Caco-2 (cell line): Measurements from ENCODE around the gene HDGF. TPM values are rescaled to one million over a fixed set of nuclear protein-coding genes. Genes with fewer than 3 reads are reported as not detected.
A peak's percentile ranks its signal among the peaks of the same experiment; 100 is the strongest.

ENCODE experiments used
- BruUV-seq: library from RNA; stranded (reverse); fragments of 400-500 nt; replicated peaks from 2 replicates; lab custom pipeline; 2021; lab: Mats Ljungman, UMichigan
- CTCF ChIA-PET: fragments of 300-600 bp; sonication (Branson Sonifier 250); formaldehyde crosslinking; loops from one replicate; lab custom pipeline; 2022; ENCODE audit warnings: antibody characterized with exemption; lab: Charles Lee
- POLR2A ChIA-PET: fragments of 300-600 bp; sonication (Branson Sonifier 250); formaldehyde crosslinking; loops from one replicate; lab custom pipeline; 2022; ENCODE audit warnings: antibody characterized with exemption; lab: Charles Lee
- DNase-seq, 2 experiments: peaks; one replicate each; pipeline versions ENCODE4 v3.0.0 to v3.0.0-alpha.2; 2020 to 2022
- H3K27me3 ChIP-seq: replicated peaks from 2 replicates; pipeline ENCODE4 v1.6.0; 2011; ENCODE audit warnings: low read length; ENCODE audit not compliant: control insufficient read depth, insufficient read depth
- H3K36me3 ChIP-seq: 2 replicates; pipeline ENCODE4 v1.5.1; 2011; ENCODE audit warnings: low read length; ENCODE audit not compliant: control insufficient read depth, insufficient read depth
- H3K4me1 ChIP-seq: fragments of 250-450 bp; sonication (Bioruptor Pico); 2 replicates; pipeline ENCODE4 v1.5.1; 2020; ENCODE audit warnings: mild to moderate bottlenecking
- H3K4me3 ChIP-seq: 2 replicates; pipeline ENCODE4 v1.5.1; 2011; ENCODE audit warnings: low read depth, mild to moderate bottlenecking, control low read depth, low read length
- H3K9me3 ChIP-seq: fragments of 250-450 bp; sonication (Bioruptor Pico); 2 replicates; pipeline ENCODE4 v1.5.1; 2020; ENCODE audit warnings: mild to moderate bottlenecking, moderate library complexity
- H3K27ac Mint-ChIP-seq: one replicate; pipeline ENCODE4 v1.8.0; 2022; ENCODE audit warnings: mixed read lengths; ENCODE audit not compliant: unreplicated experiment
- H3K27me3 Mint-ChIP-seq: one replicate; pipeline ENCODE4 v1.8.0; 2022; ENCODE audit warnings: mixed read lengths; ENCODE audit not compliant: insufficient read depth, unreplicated experiment
- H3K36me3 Mint-ChIP-seq: one replicate; pipeline ENCODE4 v1.8.0; 2022; ENCODE audit warnings: mild to moderate bottlenecking, mixed read lengths; ENCODE audit not compliant: insufficient read depth, unreplicated experiment
- H3K4me1 Mint-ChIP-seq: one replicate; pipeline ENCODE4 v1.8.0; 2022; ENCODE audit warnings: low read depth, mixed read lengths; ENCODE audit not compliant: unreplicated experiment
- H3K4me3 Mint-ChIP-seq: one replicate; pipeline ENCODE4 v1.8.0; 2022; ENCODE audit warnings: mild to moderate bottlenecking, moderate library complexity, mixed read lengths; ENCODE audit not compliant: unreplicated experiment
- H3K9me3 Mint-ChIP-seq: one replicate; pipeline ENCODE4 v1.8.0; 2022; ENCODE audit warnings: mixed read lengths; ENCODE audit not compliant: unreplicated experiment
- intact Hi-C: fragments of 100-400 bp; cut with micrococcal nuclease; formaldehyde crosslinking; loops from one replicate; pipeline ENCODE4 v1.10.0; 2022; ENCODE audit not compliant: unreplicated experiment
- total RNA-seq: library from RNA; stranded (reverse); gene quantifications from 2 replicates; pipeline ENCODE4 v1.2.3, GENCODE V29; 2022
- TF ChIP-seq, protein P1 (sequence below), 2 experiments: fragments of 200-600 bp in 1 of 2; IDR thresholded peaks; 1 replicate in 1 of 2; 2 replicates in 1 of 2; pipeline versions ENCODE4 v1.5.1 to v1.8.0; 2011 to 2022; ENCODE audit warnings: antibody characterized with exemption in 1 of 2, control low read depth in 1 of 2, inconsistent platforms in 1 of 2, low read depth in 1 of 2, low read length in 1 of 2, mild to moderate bottlenecking in 1 of 2, moderate library complexity in 1 of 2; ENCODE audit not compliant: insufficient read depth in 1 of 2, severe bottlenecking in 1 of 2, unreplicated experiment in 1 of 2

HDGF gene
- total RNA-seq, 1 experiment from 2014 or later, result 414 TPM

DNA sequence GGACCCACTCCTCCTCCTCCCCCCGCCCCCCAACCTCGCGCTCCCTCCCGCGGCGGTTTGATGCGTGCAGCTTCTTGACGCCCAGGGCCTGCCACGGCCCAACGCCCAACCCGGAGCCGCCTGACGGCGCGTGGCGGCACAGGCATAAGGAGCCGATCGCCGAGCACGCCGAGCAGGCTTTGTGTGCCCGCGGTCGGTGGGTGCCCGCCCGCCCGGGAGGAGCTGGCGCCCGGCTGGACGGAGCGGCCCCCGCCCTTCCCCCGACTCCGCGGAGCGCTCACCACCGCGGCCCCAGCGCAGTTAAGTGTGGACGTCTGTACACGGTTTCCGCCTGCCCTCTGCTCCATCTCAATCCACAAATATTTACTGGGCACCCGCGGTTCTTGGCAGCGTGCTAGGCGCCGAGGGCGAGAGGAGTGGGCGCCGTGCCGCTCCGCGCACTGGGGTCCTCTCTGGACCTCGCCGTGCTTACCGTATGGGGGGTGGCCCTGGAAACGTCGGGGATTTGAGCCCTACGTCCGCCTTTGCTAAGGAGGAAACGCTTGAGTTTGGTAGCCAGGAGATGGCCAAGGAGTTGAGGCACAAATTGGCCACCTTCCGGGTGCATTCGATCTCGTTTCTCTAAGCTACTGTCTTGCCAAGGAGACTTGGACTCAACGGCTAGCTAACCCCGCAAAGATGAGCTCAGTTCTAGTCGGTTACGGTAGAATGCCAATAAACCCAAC is 444 bp upstream of the HDGF start:
- CTCF ChIA-PET, result interaction anchor here (0.6 to 2.5 kb wide), 9 partner anchors 10 to 63 kb away, joined by 3 to 24 read pairs (median 4); partner anchors contain the start of genes ISG20L2, METTL25B, MRPL24 and PRCC
- Histone ChIP-seq H3K9me3 (no peaks in the 10 kb centered on the region), H3K4me1 (peaks cover 34% of the 10 kb centered on the region), H3K4me3 (peak overlapping the region; percentile 55), H3K27me3 (no peaks in the 10 kb centered on the region), H3K36me3 (peaks cover 3% of the 10 kb centered on the region)
- Mint-ChIP-seq H3K4me1 (peaks cover 21% of the 10 kb centered on the region), H3K9me3 (no peaks in the 10 kb centered on the region), H3K36me3 (peaks cover 23% of the 10 kb centered on the region), H3K27me3 (no peaks in the 10 kb centered on the region), H3K27ac (peak overlapping the region; percentile 100), H3K4me3 (peak overlapping the region; percentile 79)
- POLR2A ChIA-PET, result interaction anchor here (0.6 to 3.3 kb wide), 10 partner anchors 11 to 439 kb away, joined by 3 to 74 read pairs (median 4); partner anchors contain the start of genes ISG20L2, METTL25B, MRPL24 and PRCC
- peak; percentile 96 to 99 for DNase-seq
- intact Hi-C loops, result loop anchor here (1.0 kb wide), 2 partner anchors 15 to 24 kb away; partner anchors contain the start of genes ISG20L2, METTL25B and PRCC
- BruUV-seq, result no TSS peak
- TF ChIP-seq, protein P1, sequence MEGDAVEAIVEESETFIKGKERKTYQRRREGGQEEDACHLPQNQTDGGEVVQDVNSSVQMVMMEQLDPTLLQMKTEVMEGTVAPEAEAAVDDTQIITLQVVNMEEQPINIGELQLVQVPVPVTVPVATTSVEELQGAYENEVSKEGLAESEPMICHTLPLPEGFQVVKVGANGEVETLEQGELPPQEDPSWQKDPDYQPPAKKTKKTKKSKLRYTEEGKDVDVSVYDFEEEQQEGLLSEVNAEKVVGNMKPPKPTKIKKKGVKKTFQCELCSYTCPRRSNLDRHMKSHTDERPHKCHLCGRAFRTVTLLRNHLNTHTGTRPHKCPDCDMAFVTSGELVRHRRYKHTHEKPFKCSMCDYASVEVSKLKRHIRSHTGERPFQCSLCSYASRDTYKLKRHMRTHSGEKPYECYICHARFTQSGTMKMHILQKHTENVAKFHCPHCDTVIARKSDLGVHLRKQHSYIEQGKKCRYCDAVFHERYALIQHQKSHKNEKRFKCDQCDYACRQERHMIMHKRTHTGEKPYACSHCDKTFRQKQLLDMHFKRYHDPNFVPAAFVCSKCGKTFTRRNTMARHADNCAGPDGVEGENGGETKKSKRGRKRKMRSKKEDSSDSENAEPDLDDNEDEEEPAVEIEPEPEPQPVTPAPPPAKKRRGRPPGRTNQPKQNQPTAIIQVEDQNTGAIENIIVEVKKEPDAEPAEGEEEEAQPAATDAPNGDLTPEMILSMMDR (IDR thresholded peaks at IDR 0.05; ENCODE audit: insufficient read depth in 1 of 2, low read depth in 1 of 2, low read length in 1 of 2, severe bottlenecking in 1 of 2, unreplicated experiment in 1 of 2), result peak in 1 of 2 experiments; percentile 23

DNA sequence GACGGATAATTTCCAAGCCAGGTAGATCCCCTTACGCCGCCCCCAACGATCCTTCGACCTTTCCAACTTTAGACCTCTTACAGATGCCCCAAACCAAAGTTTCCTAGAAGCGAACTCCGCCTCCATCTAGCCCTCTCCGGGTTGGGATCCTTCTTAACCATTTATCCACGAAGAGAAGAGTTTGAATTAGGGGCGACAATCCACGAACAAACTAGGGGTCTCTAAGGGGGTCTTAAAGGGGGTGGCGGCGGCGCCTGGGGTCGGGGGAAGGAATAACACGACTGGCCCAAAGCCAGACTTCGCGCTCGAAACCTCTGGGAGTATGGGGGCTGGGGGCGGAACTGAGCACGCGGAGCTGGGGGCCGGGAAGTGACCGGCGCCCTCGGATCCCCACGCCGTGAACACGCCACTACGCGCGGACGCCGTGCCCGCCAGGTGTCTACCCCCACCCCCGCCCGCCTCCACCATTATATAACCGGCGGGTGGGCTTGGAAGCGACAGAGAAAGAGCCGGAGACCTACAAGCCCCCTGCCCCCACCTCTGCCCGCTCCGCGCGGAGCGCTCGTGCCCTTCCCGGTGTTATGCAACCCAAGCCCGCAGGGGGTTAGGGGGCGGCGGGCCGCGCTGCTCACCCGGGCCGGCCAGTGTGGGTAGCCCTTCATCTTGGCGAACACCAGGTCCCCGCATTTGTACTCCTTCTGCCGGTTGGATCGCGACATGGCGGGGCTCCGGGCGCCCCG is 594 bp downstream of the HDGF start:
- Histone ChIP-seq H3K9me3 (no peaks in the 10 kb centered on the region), H3K27me3 (no peaks in the 10 kb centered on the region), H3K36me3 (peaks cover 3% of the 10 kb centered on the region), H3K4me1 (peaks cover 40% of the 10 kb centered on the region), H3K4me3 (peak overlapping the region; percentile 55)
- Mint-ChIP-seq H3K4me1 (peaks cover 25% of the 10 kb centered on the region), H3K4me3 (peak overlapping the region; percentile 79), H3K27me3 (no peaks in the 10 kb centered on the region), H3K9me3 (no peaks in the 10 kb centered on the region), H3K27ac (peak overlapping the region; percentile 100), H3K36me3 (peaks cover 34% of the 10 kb centered on the region)
- TF ChIP-seq, protein P1 (IDR thresholded peaks at IDR 0.05; ENCODE audit: insufficient read depth in 1 of 2, low read depth in 1 of 2, low read length in 1 of 2, severe bottlenecking in 1 of 2, unreplicated experiment in 1 of 2), result no peak
- DNase-seq, result peak in 1 of 2 experiments; percentile 77
- no TSS peak for BruUV-seq
- intact Hi-C loops, result loop anchor here (1.0 kb wide), 2 partner anchors 16 to 23 kb away; partner anchors contain the start of genes ISG20L2, METTL25B and PRCC
- CTCF ChIA-PET, result interaction anchor here (0.6 to 2.5 kb wide), 7 partner anchors 9 to 63 kb away, joined by 3 to 24 read pairs (median 4); partner anchors contain the start of genes ISG20L2, METTL25B and MRPL24
- POLR2A ChIA-PET, result interaction anchor here (0.6 to 3.3 kb wide), 8 partner anchors 10 to 438 kb away, joined by 3 to 74 read pairs (median 4); partner anchors contain the start of genes ISG20L2, METTL25B, MRPL24 and PRCC
